GM06990 (cell line): ENCODE data around the gene CTR9.

Experiments used
- DNase-seq: peaks from one replicate; pipeline ENCODE4 v3.0.0-alpha.2; 2011; ENCODE audit not compliant: insufficient read length; ENCODE audit errors: extremely low read depth
- H3K27me3 ChIP-seq: replicated peaks from 2 replicates; pipeline ENCODE4 v1.6.0; 2011; ENCODE audit warnings: low read length; ENCODE audit not compliant: control insufficient read depth, insufficient read depth
- H3K36me3 ChIP-seq: 2 replicates; pipeline ENCODE4 v1.5.1; 2011; ENCODE audit warnings: low read length; ENCODE audit not compliant: control insufficient read depth, insufficient read depth
- H3K4me3 ChIP-seq: replicated peaks from 2 replicates; pipeline ENCODE4 v1.5.1; 2011; ENCODE audit warnings: low read depth, mild to moderate bottlenecking, control low read depth, low read length
- CTCF ChIP-seq: IDR thresholded peaks from 2 replicates; pipeline ENCODE4 v1.5.1; 2011; ENCODE audit warnings: low read length, control low read depth, mild to moderate bottlenecking, inconsistent platforms; ENCODE audit not compliant: insufficient read depth, poor library complexity, severe bottlenecking

The CTR9 gene

GRCh38 chr11:10752486-10752885, 1.4 kb downstream of the CTR9 start:
- Histone ChIP-seq H3K27me3 (no peaks in the 10 kb centered on the region), H3K36me3 (peaks cover 7% of the 10 kb centered on the region), H3K4me3 (peak overlapping the region; percentile 78; the same call in 1 of the 2 replicates)
- no peak for DNase-seq
- TF ChIP-seq CTCF, result no peak

- no peak for TF ChIP-seq CTCF
- Histone ChIP-seq H3K36me3 (peaks cover 12% of the 10 kb centered on the region), H3K27me3 (no peaks in the 10 kb centered on the region), H3K4me3 (no peak overlapping the region)
- DNase-seq, result no peak
Measured at GRCh38 chr11:10758957-10759356, 7.9 kb downstream of the CTR9 start.

GRCh38 chr11:10761085-10761698, 10.1 kb downstream of the CTR9 start:
- TF ChIP-seq CTCF, result no peak
- H3K4me3 ChIP-seq, result no peak overlapping the region
- no peak for DNase-seq
- peaks cover 10% of the 10 kb centered on the region for H3K36me3 ChIP-seq
- no peaks in the 10 kb centered on the region for H3K27me3 ChIP-seq

- DNase-seq, result peak; percentile 54
Measured at GRCh38 chr11:10762185-10762584, 11.1 kb downstream of the CTR9 start.

GRCh38 chr11:10762913-10763421, 11.9 kb downstream of the CTR9 start:
- Histone ChIP-seq H3K4me3 (no peak overlapping the region), H3K36me3 (peaks cover 5% of the 10 kb centered on the region), H3K27me3 (no peaks in the 10 kb centered on the region)
- no peak for DNase-seq
- TF ChIP-seq CTCF, result no peak

More at GRCh38 chr11:10762185-10762584, 11.1 kb downstream of the CTR9 start:
- Histone ChIP-seq H3K36me3 (peaks cover 7% of the 10 kb centered on the region), H3K27me3 (no peaks in the 10 kb centered on the region), H3K4me3 (no peak overlapping the region)
- TF ChIP-seq CTCF, result no peak
